K562 (cell line): Measurements from ENCODE around the gene ERAP2. TPM values are rescaled to one million over a fixed set of nuclear protein-coding genes. Genes with fewer than 3 reads are reported as not detected.
"Not testable (repeated sequence)": the region's sequence is repeated elsewhere in the genome, so short reads cannot be mapped to it uniquely, and the experiment has no call there.

Source experiments
- ATAC-seq: fragments of 200-7000 bp; cut with Tn5 transposase; 3 replicates; pipeline ENCODE4 v1.9.1; 2020; ENCODE audit warnings: moderate library complexity
- BruUV-seq: library from RNA; stranded (reverse); fragments of 400-500 nt; replicated peaks from 2 replicates; lab custom pipeline; 2021; lab: Mats Ljungman, UMichigan
- CTCF ChIA-PET: fragments of 300-600 bp; formaldehyde crosslinking; extraction: SDS; loops from one replicate; lab custom pipeline; 2021; ENCODE audit warnings: low intra/inter-chr PET ratio; lab: Yijun Ruan, JAX
- POLR2A ChIA-PET: fragments of 300-600, 350-650 bp; sonication (Branson Sonifier 250); formaldehyde crosslinking; extraction: SDS; loops from one replicate; lab custom pipeline; 2021; ENCODE audit warnings: antibody characterized with exemption, inconsistent platforms; lab: Yijun Ruan, JAX
- DNase-seq, 4 experiments: peaks; one replicate each; pipeline versions ENCODE4 v3.0.0 to v3.0.0-alpha.2; 2011 to 2018; ENCODE audit warnings: low spot score in 3 of 4, mixed read lengths in 3 of 4; ENCODE audit errors: extremely low read depth in 1 of 4
- FAIRE-seq: peaks from 2 replicates; lab custom pipeline; 2011; peaks lifted over from hg19 to GRCh38; lab: Jason Lieb, UNC
- H2AFZ ChIP-seq: 2 replicates; pipeline ENCODE4 v1.6.0; 2011; ENCODE audit warnings: low read depth, low read length, control low read depth, inconsistent platforms
- H3K27ac ChIP-seq: fragments of 200-600 bp; 3 replicates; pipeline ENCODE4 v1.8.0; 2011; ENCODE audit warnings: low read depth, mild to moderate bottlenecking, control low read depth, inconsistent platforms, low read length, moderate library complexity, mixed read lengths; ENCODE audit errors: extremely low read depth
- H3K27me3 ChIP-seq, 2 experiments: fragments of 300-600 bp in 1 of 2; 2 replicates in 1 of 2; 3 replicates in 1 of 2; pipeline versions ENCODE4 v1.6.0 to v1.8.0; 2011; ENCODE audit warnings: inconsistent platforms in 2 of 2, low read length in 2 of 2, mild to moderate bottlenecking in 1 of 2, mixed read lengths in 1 of 2, moderate library complexity in 1 of 2; ENCODE audit not compliant: control insufficient read depth in 2 of 2, insufficient read depth in 2 of 2
- H3K36me3 ChIP-seq: fragments of 300-600 bp; 3 replicates; pipeline ENCODE4 v1.8.0; 2011; ENCODE audit warnings: mild to moderate bottlenecking, low read length, inconsistent platforms; ENCODE audit not compliant: control insufficient read depth, insufficient read depth
- H3K4me1 ChIP-seq, 2 experiments: fragments of 200-600 bp in 1 of 2; replicated peaks in 1 of 2; 2 replicates in 1 of 2; 3 replicates in 1 of 2; pipeline versions ENCODE4 v1.5.1 to v1.8.0; 2011; ENCODE audit warnings: inconsistent platforms in 2 of 2, low read length in 2 of 2, mild to moderate bottlenecking in 1 of 2, mixed read lengths in 1 of 2, moderate library complexity in 1 of 2; ENCODE audit not compliant: control insufficient read depth in 2 of 2, insufficient read depth in 2 of 2
- H3K4me2 ChIP-seq: 2 replicates; pipeline ENCODE4 v1.6.1; 2011; ENCODE audit warnings: low read length, control low read depth, inconsistent platforms, mixed read lengths; ENCODE audit not compliant: insufficient read depth
- H3K4me3 ChIP-seq: fragments of 200-600 bp; sonication (generic), shearing (Covaris generic); 2 replicates; pipeline ENCODE4 v1.5.1; 2016; ENCODE audit warnings: control low read depth, inconsistent platforms
- H3K79me2 ChIP-seq: fragments of 200-600 bp; 3 replicates; pipeline ENCODE4 v1.8.0; 2011; ENCODE audit warnings: low read length, inconsistent platforms; ENCODE audit not compliant: control insufficient read depth, insufficient read depth
- H3K9ac ChIP-seq, 2 experiments: 2 replicates each; pipeline versions ENCODE4 v1.6.0 to v1.6.1; 2011; ENCODE audit warnings: low read depth in 2 of 2, low read length in 2 of 2, control low read depth in 1 of 2, inconsistent platforms in 1 of 2, mild to moderate bottlenecking in 1 of 2, mixed read lengths in 1 of 2; ENCODE audit not compliant: insufficient read depth in 1 of 2
- H3K9me1 ChIP-seq: one replicate; pipeline ENCODE4 v1.6.0; 2011; ENCODE audit warnings: inconsistent platforms, mild to moderate bottlenecking, low read length, moderate library complexity; ENCODE audit not compliant: control insufficient read depth, insufficient read depth
- H3K9me3 ChIP-seq: replicated peaks from 2 replicates; pipeline ENCODE4 v1.5.1; 2011; ENCODE audit warnings: low read depth, low read length, inconsistent platforms; ENCODE audit not compliant: control insufficient read depth, insufficient read depth
- H4K20me1 ChIP-seq: replicated peaks from 2 replicates; pipeline ENCODE4 v1.6.1; 2011; ENCODE audit warnings: low read length, inconsistent platforms, mixed read lengths; ENCODE audit not compliant: control insufficient read depth, insufficient read depth
- BCOR ChIP-seq: fragments of 450-650 bp; IDR thresholded peaks from 2 replicates; pipeline ENCODE4 v1.6.1; 2016
- HMBOX1 ChIP-seq: sonication (generic); IDR thresholded peaks from 2 replicates; pipeline ENCODE4 v1.6.1; 2016
- RCOR1 ChIP-seq, 2 experiments: IDR thresholded peaks; 2 replicates each; pipeline ENCODE4 v1.6.1; 2012; ENCODE audit warnings: low read depth in 2 of 2, low read length in 2 of 2, borderline replicate concordance in 1 of 2, improper control_type of control experiment in 1 of 2
- TBP ChIP-seq: optimal IDR thresholded peaks from 2 replicates; pipeline ENCODE3; 2011; ENCODE audit warnings: low read depth, low read length, improper control_type of control experiment
- UBTF ChIP-seq, 2 experiments: IDR thresholded peaks; 2 replicates each; pipeline ENCODE4 v1.6.1; 2012; ENCODE audit warnings: improper control_type of control experiment in 2 of 2, low read depth in 2 of 2, low read length in 2 of 2, borderline replicate concordance in 1 of 2
- ZNF121 ChIP-seq: sonication (generic); formaldehyde crosslinking; conservative IDR thresholded peaks from 2 replicates; pipeline ENCODE4 v1.8.0; 2022; ENCODE audit warnings: missing genetic modification reagents
- ZNF280B ChIP-seq: fragments of 250-450 bp; sonication (Bioruptor Pico); IDR thresholded peaks from 2 replicates; pipeline ENCODE4 v1.5.1; 2021; ENCODE audit warnings: mild to moderate bottlenecking
- WGBS: fragments of 100-300 bp; shearing (Covaris generic); methylation state at CpG from one replicate; pipeline ENCODE4 v1.1.6; 2016; ENCODE audit warnings: low coverage, mixed read lengths; ENCODE audit not compliant: insufficient coverage; ENCODE audit errors: missing lambda C conversion rate; 5-methylcytosine and 5-hydroxymethylcytosine counted together
- in situ Hi-C: fragments of 300-500 bp; cut with MboI; formaldehyde crosslinking; loops from 4 replicates; pipeline ENCODE4 v1.15.0; 2018; ENCODE audit warnings: inconsistent platforms, mixed read lengths
- intact Hi-C: fragments of 100-400 bp; cut with micrococcal nuclease; formaldehyde crosslinking; loops from 2 replicates; pipeline ENCODE4 v1.14.2; 2022
- polyA plus RNA-seq, 8 experiments: library from polyadenylated mRNA; depleted of rRNA in 4 of 8; stranded (reverse) in 5 of 8; unstranded in 3 of 8; fragments of >200 nt; fragmentation: Nextera tagmentation in 2 of 8; fragmentation: Illumina TruSeq in 1 of 8; extraction: Ambion mirVana in 2 of 8; extraction: Trizol in 1 of 8; gene quantifications; 2 replicates each; pipeline versions ENCODE4 v1.2.1 to v1.2.3, GENCODE V29; 2011 to 2014; ENCODE audit warnings: inconsistent platforms in 1 of 8, missing spikeins in 1 of 8
- total RNA-seq, 7 experiments: library from RNA; depleted of rRNA in 6 of 7; stranded (reverse); fragments of >200 nt in 6 of 7; fragmentation: Illumina TruSeq in 2 of 7; extraction: Trizol in 2 of 7; gene quantifications; 2 replicates each; pipeline versions ENCODE4 v1.2.1 to v1.2.3, GENCODE V29; 2011 to 2021; ENCODE audit warnings: low replicate concordance in 1 of 7

Gene ERAP2
- total and polyA plus RNA-seq, 9 of the 15 experiments (the other 6 are each of a cell fraction or from before 2014, with no cell fraction given): 0.93 to 4.0 (median 2.1) TPM

- peak overlapping the region; percentile 76 for H3K27ac ChIP-seq
- BruUV-seq, H4K20me1 ChIP-seq, CTCF ChIA-PET, DNase-seq, H3K79me2 ChIP-seq, H3K4me3 ChIP-seq, in situ Hi-C loops, H3K9me1 ChIP-seq, H3K36me3 ChIP-seq, H3K27me3 ChIP-seq, H3K9me3 ChIP-seq, POLR2A ChIA-PET, ATAC-seq, FAIRE-seq: not testable (repeated sequence)
- peak overlapping the region; percentile 87; the same call in 1 of the 2 replicates for H2AFZ ChIP-seq
- H3K4me2 ChIP-seq: 0 out of 2 replicates have a peak overlapping the region, but pooled peaks have one; percentile 37
- intact Hi-C loops: loop anchor here (10.0 kb wide), 2 partner anchors 1216 to 1994 kb away; partner anchors contain the start of gene CHD1
- peak overlapping the region in 1 of 2 experiments; percentile 42; a peak in 2 of 4 replicates for H3K9ac ChIP-seq
- TF ChIP-seq BCOR (0 out of 2 replicates have a peak, but pooled peaks have one; percentile 21), ZNF121 (CRISPR knock-in tag) (peak; percentile 97)
- 69% methylated on average over 2 of the region's 2 CpGs for whole genome bisulfite sequencing
- peaks cover 37 to 54% of the 10 kb centered on the region in 2 experiments for H3K4me1 ChIP-seq
Observed at GRCh38 chr5:96931037-96931436, 54.7 kb downstream of the ERAP2 start.

GRCh38 chr5:96931605-96932004, 55.3 kb downstream of the ERAP2 start:
- intact Hi-C loops (loop anchor here (10.0 kb wide), 2 partner anchors 1217 to 1993 kb away; partner anchors contain the start of gene CHD1), in situ Hi-C loops (no loop called here)
- Histone ChIP-seq H3K36me3 (no peaks in the 10 kb centered on the region), H3K9me1 (no peaks in the 10 kb centered on the region)
- DNase-seq: no peak
- ChIA-PET CTCF (no interaction called here), POLR2A (no interaction called here)
- no peak for FAIRE-seq
- no TSS peak for BruUV-seq
- TF ChIP-seq ZNF280B (CRISPR knock-in tag) (no peak), UBTF (IDR thresholded peaks at IDR 0.05; ENCODE audit: borderline replicate concordance in 1 of 2, low read depth in 2 of 2, low read length in 2 of 2) (peak; percentile 46 to 93; a peak in 2 of 4 replicates), HMBOX1 (peak; percentile 31; the same call in 1 of the 2 replicates), TBP (peak; percentile 63), RCOR1 (IDR thresholded peaks at IDR 0.05; ENCODE audit: borderline replicate concordance in 1 of 2, low read depth in 2 of 2, low read length in 2 of 2) (no peak)
- TF ChIP-seq, all 486 proteins: peak for 3
- WGBS: 0% methylated on average over 1 of the region's 1 CpG
- peaks cover 41 to 54% of the 10 kb centered on the region in 2 experiments for H3K4me1 ChIP-seq
- H3K4me2 ChIP-seq: no peak overlapping the region
- H2AFZ ChIP-seq: peak overlapping the region; percentile 6; the same call in 1 of the 2 replicates
- H3K79me2 ChIP-seq: peaks cover 15% of the 10 kb centered on the region; the same call in 2 of the 3 replicates
- no peaks in the 10 kb centered on the region for H3K9me3 ChIP-seq
- no peak overlapping the region for H3K27ac ChIP-seq
- H3K9ac ChIP-seq: no peak overlapping the region
- no peaks in the 10 kb centered on the region for H4K20me1 ChIP-seq
- no peaks in the 10 kb centered on the region for H3K27me3 ChIP-seq
- H3K4me3 ChIP-seq: no peak overlapping the region
- ATAC-seq: no peak
